Neural cell (in vitro differentiated cells): Measurements from ENCODE around the gene ADGRB3. TPM values are rescaled to one million over a fixed set of nuclear protein-coding genes. Genes with fewer than 3 reads are reported as not detected.

Experiments
- H2AFZ ChIP-seq: fragments of 200-600, 300-800 bp; sonication (generic), shearing (Covaris generic); 2 replicates; pipeline ENCODE4 v1.6.0; 2014; ENCODE audit warnings: low read depth, mild to moderate bottlenecking, antibody characterized with exemption, low read length, moderate library complexity
- H3F3A ChIP-seq: fragments of 200-600 bp; shearing (Covaris generic); 2 replicates; pipeline ENCODE4 v1.6.1; 2016; ENCODE audit warnings: mild to moderate bottlenecking, moderate library complexity, mixed read lengths, antibody characterized with exemption, low read length; ENCODE audit not compliant: insufficient read depth, poor library complexity, severe bottlenecking
- H3K27ac ChIP-seq: fragments of 200-600, 300-800 bp; sonication (generic), shearing (Covaris generic); 2 replicates; pipeline ENCODE4 v1.5.1; 2014; ENCODE audit warnings: mild to moderate bottlenecking, low read length, moderate library complexity
- H3K27me3 ChIP-seq: fragments of 300-800, 200-600 bp; sonication (generic), shearing (Covaris generic); 2 replicates; pipeline ENCODE4 v1.6.0; 2014; ENCODE audit warnings: mild to moderate bottlenecking, low read depth, low read length, moderate library complexity; ENCODE audit not compliant: insufficient read depth
- H3K36me3 ChIP-seq: fragments of 300-800, 200-600 bp; sonication (generic), shearing (Covaris generic); 2 replicates; pipeline ENCODE4 v1.5.1; 2014; ENCODE audit warnings: mild to moderate bottlenecking, antibody characterized with exemption, low read length, moderate library complexity; ENCODE audit not compliant: insufficient read depth
- H3K4me2 ChIP-seq: fragments of 300-800, 200-600 bp; sonication (generic), shearing (Covaris generic); 2 replicates; pipeline ENCODE4 v1.6.0; 2014; ENCODE audit warnings: mild to moderate bottlenecking, low read length
- H3K4me3 ChIP-seq: fragments of 300-800, 200-600 bp; sonication (generic), shearing (Covaris generic); 2 replicates; pipeline ENCODE4 v1.5.1; 2014; ENCODE audit warnings: mild to moderate bottlenecking, low read length, moderate library complexity
- H3K79me2 ChIP-seq: fragments of 200-600 bp; shearing (Covaris generic); replicated peaks from 2 replicates; pipeline ENCODE4 v1.6.0; 2014; ENCODE audit warnings: mild to moderate bottlenecking, low read length, moderate library complexity; ENCODE audit not compliant: insufficient read depth
- H3K9ac ChIP-seq: fragments of 300-800, 200-600 bp; sonication (generic), shearing (Covaris generic); 2 replicates; pipeline ENCODE4 v1.6.1; 2016; ENCODE audit warnings: mild to moderate bottlenecking, low read length, mixed read lengths
- H3K9me2 ChIP-seq: fragments of 200-600 bp; shearing (Covaris generic); 2 replicates; pipeline ENCODE4 v1.6.1; 2016; ENCODE audit warnings: mild to moderate bottlenecking, low read length, mixed read lengths; ENCODE audit not compliant: insufficient read depth
- H3K9me3 ChIP-seq: fragments of 200-600, 300-800 bp; sonication (generic), shearing (Covaris generic); 2 replicates; pipeline ENCODE4 v1.6.1; 2016; ENCODE audit warnings: mild to moderate bottlenecking, mixed run types, low read length, moderate library complexity, mixed read lengths
- H4K20me1 ChIP-seq: fragments of 200-600 bp; shearing (Covaris generic); 2 replicates; pipeline ENCODE4 v1.6.1; 2016; ENCODE audit warnings: mild to moderate bottlenecking, mixed run types; ENCODE audit not compliant: insufficient read depth
- EP300 ChIP-seq: fragments of 450-650 bp; conservative IDR thresholded peaks from 2 replicates; pipeline ENCODE4 v1.6.1; 2014; ENCODE audit warnings: antibody characterized with exemption, mild to moderate bottlenecking, moderate library complexity; ENCODE audit not compliant: poor library complexity, severe bottlenecking
- EZH2 ChIP-seq: fragments of 200-600, 300-800 bp; shearing (Covaris generic), sonication (generic); IDR thresholded peaks from 2 replicates; pipeline ENCODE4 v1.6.1; 2014; ENCODE audit warnings: antibody characterized with exemption, low read length, borderline replicate concordance, mild to moderate bottlenecking; ENCODE audit not compliant: insufficient read depth, poor library complexity, severe bottlenecking
- MXI1 ChIP-seq: fragments of 450-650 bp; conservative IDR thresholded peaks from 2 replicates; pipeline ENCODE4 v1.6.1; 2014; ENCODE audit warnings: antibody characterized with exemption, mild to moderate bottlenecking; ENCODE audit not compliant: poor library complexity, severe bottlenecking
- POLR2AphosphoS5 ChIP-seq: IDR thresholded peaks from 2 replicates; pipeline ENCODE4 v1.6.1; 2012
- RAD21 ChIP-seq: fragments of 450-650 bp; conservative IDR thresholded peaks from 2 replicates; pipeline ENCODE4 v1.6.1; 2014; ENCODE audit warnings: antibody characterized with exemption, mild to moderate bottlenecking, moderate library complexity
- SMC3 ChIP-seq: fragments of 450-650 bp; conservative IDR thresholded peaks from 2 replicates; pipeline ENCODE4 v1.6.1; 2014; ENCODE audit warnings: antibody characterized with exemption, mild to moderate bottlenecking, moderate library complexity; ENCODE audit not compliant: poor library complexity
- TAF1 ChIP-seq: IDR thresholded peaks from 2 replicates; pipeline ENCODE4 v1.6.1; 2012; ENCODE audit warnings: low read depth
- polyA plus RNA-seq: library from polyadenylated mRNA; depleted of rRNA; stranded (reverse); fragments of >200 nt; gene quantifications from 2 replicates; pipeline ENCODE4 v1.2.3, GENCODE V29; 2014
- TF ChIP-seq, protein P1 (sequence below): fragments of 450-650 bp; IDR thresholded peaks from 2 replicates; pipeline ENCODE4 v1.5.1; 2014; ENCODE audit warnings: antibody characterized with exemption, mild to moderate bottlenecking, moderate library complexity; ENCODE audit not compliant: poor library complexity, severe bottlenecking

ADGRB3 gene
- polyA plus RNA-seq, 1 donor from 2014 or later, result 66.5 TPM

GRCh38 chr6:68625998-68626397 is 9.1 kb upstream of the ADGRB3 start:
- Histone ChIP-seq H3K27me3 (no peaks in the 10 kb centered on the region), H3K27ac (no peak overlapping the region), H3K79me2 (no peaks in the 10 kb centered on the region), H3K9me3 (no peaks in the 10 kb centered on the region), H4K20me1 (no peaks in the 10 kb centered on the region), H3K4me2 (no peak overlapping the region), H3F3A (no peaks in the 10 kb centered on the region), H3K36me3 (no peaks in the 10 kb centered on the region), H2AFZ (no peak overlapping the region), H3K4me3 (no peak overlapping the region), H3K9ac (no peak overlapping the region), H3K9me2 (no peaks in the 10 kb centered on the region)
- TF ChIP-seq, protein P1, sequence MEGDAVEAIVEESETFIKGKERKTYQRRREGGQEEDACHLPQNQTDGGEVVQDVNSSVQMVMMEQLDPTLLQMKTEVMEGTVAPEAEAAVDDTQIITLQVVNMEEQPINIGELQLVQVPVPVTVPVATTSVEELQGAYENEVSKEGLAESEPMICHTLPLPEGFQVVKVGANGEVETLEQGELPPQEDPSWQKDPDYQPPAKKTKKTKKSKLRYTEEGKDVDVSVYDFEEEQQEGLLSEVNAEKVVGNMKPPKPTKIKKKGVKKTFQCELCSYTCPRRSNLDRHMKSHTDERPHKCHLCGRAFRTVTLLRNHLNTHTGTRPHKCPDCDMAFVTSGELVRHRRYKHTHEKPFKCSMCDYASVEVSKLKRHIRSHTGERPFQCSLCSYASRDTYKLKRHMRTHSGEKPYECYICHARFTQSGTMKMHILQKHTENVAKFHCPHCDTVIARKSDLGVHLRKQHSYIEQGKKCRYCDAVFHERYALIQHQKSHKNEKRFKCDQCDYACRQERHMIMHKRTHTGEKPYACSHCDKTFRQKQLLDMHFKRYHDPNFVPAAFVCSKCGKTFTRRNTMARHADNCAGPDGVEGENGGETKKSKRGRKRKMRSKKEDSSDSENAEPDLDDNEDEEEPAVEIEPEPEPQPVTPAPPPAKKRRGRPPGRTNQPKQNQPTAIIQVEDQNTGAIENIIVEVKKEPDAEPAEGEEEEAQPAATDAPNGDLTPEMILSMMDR, result no peak
- TF ChIP-seq MXI1 (no peak), EZH2 (no peak), EP300 (no peak)

DNA sequence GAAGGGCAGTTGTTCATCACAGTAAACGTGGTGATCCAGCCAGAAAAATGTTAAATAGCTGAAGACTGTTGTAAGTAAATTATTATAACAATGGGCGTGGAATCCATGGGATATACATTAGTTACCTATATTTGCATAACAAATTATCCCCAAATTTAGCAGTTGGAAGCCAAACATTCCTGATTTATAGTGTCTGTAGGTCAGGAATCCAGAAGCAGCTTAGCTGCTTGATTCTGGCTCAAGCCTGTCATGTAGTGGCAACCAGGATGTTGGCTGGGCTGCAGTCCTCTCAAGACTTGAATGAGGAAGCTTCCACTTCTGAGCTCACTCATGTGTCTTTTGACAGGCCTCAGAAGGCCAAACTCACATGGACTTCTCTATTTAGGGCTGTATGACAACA is 6.9 kb upstream of the ADGRB3 start:
- H3K4me2 ChIP-seq, result no peak overlapping the region
- no peak overlapping the region for H3K9ac ChIP-seq
- TF ChIP-seq RAD21 (no peak), EZH2 (no peak), POLR2AphosphoS5 (no peak), TAF1 (no peak), SMC3 (no peak), MXI1 (no peak)
- TF ChIP-seq, protein P1, result no peak
- H4K20me1 ChIP-seq, result no peaks in the 10 kb centered on the region
- peaks cover 13% of the 10 kb centered on the region for H3K79me2 ChIP-seq
- no peak overlapping the region for H2AFZ ChIP-seq
- no peaks in the 10 kb centered on the region for H3K36me3 ChIP-seq
- no peak overlapping the region for H3K27ac ChIP-seq
- no peak overlapping the region for H3K4me3 ChIP-seq
- no peaks in the 10 kb centered on the region for H3K9me3 ChIP-seq
- H3K9me2 ChIP-seq, result peaks cover 4% of the 10 kb centered on the region
- H3F3A ChIP-seq, result no peaks in the 10 kb centered on the region
- no peaks in the 10 kb centered on the region for H3K27me3 ChIP-seq

- Histone ChIP-seq H3K79me2 (peaks cover 27% of the 10 kb centered on the region), H2AFZ (no peak overlapping the region), H3K36me3 (no peaks in the 10 kb centered on the region), H3K27me3 (no peaks in the 10 kb centered on the region), H3K27ac (peak overlapping the region; percentile 95), H4K20me1 (no peaks in the 10 kb centered on the region), H3K4me2 (peak overlapping the region; percentile 94), H3K9ac (peak overlapping the region; percentile 88), H3K4me3 (peak overlapping the region; percentile 82), H3F3A (peaks cover 11% of the 10 kb centered on the region), H3K9me2 (peaks cover 4% of the 10 kb centered on the region), H3K9me3 (no peaks in the 10 kb centered on the region)
- TF ChIP-seq POLR2AphosphoS5 (peak; percentile 36), EP300 (no peak)
These were observed 2.3 kb upstream of the ADGRB3 start for GRCh38 chr6:68632734-68633133.
